RWPE2 (cell line): Measurements from ENCODE around the gene DNAAF2.

Experiments
- ATAC-seq: fragments of 200-7000 bp; cut with Tn5 transposase; 3 replicates; pipeline ENCODE4 v1.9.1; 2021; ENCODE audit warnings: low read depth
- DNase-seq: peaks from one replicate; pipeline ENCODE4 v3.0.0-alpha.2; 2020; ENCODE audit warnings: low spot score
- H3K27ac ChIP-seq: fragments of 450-650 bp; 2 replicates; pipeline ENCODE4 v1.5.1; 2017; ENCODE audit warnings: mild to moderate bottlenecking; ENCODE audit not compliant: poor library complexity, severe bottlenecking
- H3K27me3 ChIP-seq: fragments of 250-450 bp; sonication (Bioruptor Pico); 2 replicates; pipeline ENCODE4 v1.5.1; 2021; ENCODE audit warnings: mild to moderate bottlenecking, moderate library complexity; ENCODE audit not compliant: insufficient read depth, poor library complexity, severe bottlenecking
- H3K36me3 ChIP-seq: fragments of 250-450 bp; sonication (Bioruptor Pico); 2 replicates; pipeline ENCODE4 v1.5.1; 2020; ENCODE audit warnings: low read depth, mild to moderate bottlenecking, moderate library complexity
- H3K4me1 ChIP-seq: fragments of 250-450 bp; sonication (Bioruptor Pico); 2 replicates; pipeline ENCODE4 v1.5.1; 2021; ENCODE audit warnings: mild to moderate bottlenecking, moderate library complexity; ENCODE audit not compliant: insufficient read depth, poor library complexity, severe bottlenecking
- H3K4me3 ChIP-seq: fragments of 250-450 bp; sonication (Bioruptor Pico); 2 replicates; pipeline ENCODE4 v1.5.1; 2021; ENCODE audit warnings: mild to moderate bottlenecking, moderate library complexity; ENCODE audit not compliant: severe bottlenecking
- H3K9me3 ChIP-seq: fragments of 250-450 bp; sonication (Bioruptor Pico); 2 replicates; pipeline ENCODE4 v1.5.1; 2021; ENCODE audit warnings: mild to moderate bottlenecking, moderate library complexity; ENCODE audit not compliant: severe bottlenecking
- TF ChIP-seq, protein P1 (sequence below): fragments of 450-650 bp; IDR thresholded peaks from one replicate; pipeline ENCODE4 v1.5.1; 2017; ENCODE audit warnings: mild to moderate bottlenecking, moderate library complexity; ENCODE audit not compliant: poor library complexity, severe bottlenecking

Gene DNAAF2

DNA sequence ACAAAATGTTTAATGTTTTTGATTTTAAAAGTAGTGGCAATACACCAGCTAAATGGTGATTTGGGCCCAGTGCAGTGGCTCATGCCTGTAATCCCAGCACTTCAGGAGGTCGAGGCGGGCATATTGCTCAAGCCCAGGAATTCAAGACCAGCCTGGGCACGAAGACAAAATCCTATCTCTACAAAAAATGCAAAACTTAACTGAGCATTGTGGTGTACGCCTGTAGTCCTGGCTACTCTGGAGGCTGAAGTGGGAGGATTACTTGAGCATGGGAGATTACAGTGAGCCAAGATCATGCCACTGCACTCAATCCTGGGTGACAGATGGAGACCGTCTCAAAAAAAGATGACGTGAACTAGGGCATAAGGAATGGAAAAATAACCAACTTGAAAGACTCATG, 19.3 kb downstream of the DNAAF2 start:
- no peak for ATAC-seq
- no peak for DNase-seq
- no peaks in the 10 kb centered on the region for H3K27me3 ChIP-seq
- H3K9me3 ChIP-seq = no peaks in the 10 kb centered on the region
- TF ChIP-seq, protein P1, sequence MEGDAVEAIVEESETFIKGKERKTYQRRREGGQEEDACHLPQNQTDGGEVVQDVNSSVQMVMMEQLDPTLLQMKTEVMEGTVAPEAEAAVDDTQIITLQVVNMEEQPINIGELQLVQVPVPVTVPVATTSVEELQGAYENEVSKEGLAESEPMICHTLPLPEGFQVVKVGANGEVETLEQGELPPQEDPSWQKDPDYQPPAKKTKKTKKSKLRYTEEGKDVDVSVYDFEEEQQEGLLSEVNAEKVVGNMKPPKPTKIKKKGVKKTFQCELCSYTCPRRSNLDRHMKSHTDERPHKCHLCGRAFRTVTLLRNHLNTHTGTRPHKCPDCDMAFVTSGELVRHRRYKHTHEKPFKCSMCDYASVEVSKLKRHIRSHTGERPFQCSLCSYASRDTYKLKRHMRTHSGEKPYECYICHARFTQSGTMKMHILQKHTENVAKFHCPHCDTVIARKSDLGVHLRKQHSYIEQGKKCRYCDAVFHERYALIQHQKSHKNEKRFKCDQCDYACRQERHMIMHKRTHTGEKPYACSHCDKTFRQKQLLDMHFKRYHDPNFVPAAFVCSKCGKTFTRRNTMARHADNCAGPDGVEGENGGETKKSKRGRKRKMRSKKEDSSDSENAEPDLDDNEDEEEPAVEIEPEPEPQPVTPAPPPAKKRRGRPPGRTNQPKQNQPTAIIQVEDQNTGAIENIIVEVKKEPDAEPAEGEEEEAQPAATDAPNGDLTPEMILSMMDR = no peak
- peaks cover 16% of the 10 kb centered on the region for H3K4me1 ChIP-seq
- peak overlapping the region; percentile 10 for H3K27ac ChIP-seq
- no peak overlapping the region for H3K4me3 ChIP-seq
- peaks cover 70% of the 10 kb centered on the region for H3K36me3 ChIP-seq

DNA sequence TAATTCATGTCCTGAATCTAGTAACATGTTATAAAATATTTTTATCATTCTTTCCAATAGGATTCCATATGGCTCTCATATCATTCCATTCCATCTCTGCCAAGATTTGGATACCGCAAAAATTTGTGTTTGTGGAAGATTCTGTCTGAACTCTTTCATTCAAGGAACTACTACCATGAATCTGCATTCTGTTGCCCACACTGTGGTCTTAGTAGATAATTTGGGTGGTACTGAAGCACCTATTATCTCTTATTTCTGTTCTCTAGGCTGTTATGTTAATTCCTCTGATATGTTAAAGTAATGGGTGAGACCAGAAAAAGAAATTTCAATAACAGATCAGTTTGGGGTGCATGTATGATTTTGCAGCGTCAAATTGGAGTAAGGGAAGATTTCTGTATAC, 20.8 kb downstream of the DNAAF2 start:
- ATAC-seq (no peak), DNase-seq (no peak)
- H3K4me1 ChIP-seq = peaks cover 16% of the 10 kb centered on the region
- no peaks in the 10 kb centered on the region for H3K9me3 ChIP-seq
- H3K27ac ChIP-seq = no peak overlapping the region
- peaks cover 69% of the 10 kb centered on the region for H3K36me3 ChIP-seq
- no peak overlapping the region for H3K4me3 ChIP-seq
- H3K27me3 ChIP-seq = no peaks in the 10 kb centered on the region
- TF ChIP-seq, protein P1 = no peak

DNA sequence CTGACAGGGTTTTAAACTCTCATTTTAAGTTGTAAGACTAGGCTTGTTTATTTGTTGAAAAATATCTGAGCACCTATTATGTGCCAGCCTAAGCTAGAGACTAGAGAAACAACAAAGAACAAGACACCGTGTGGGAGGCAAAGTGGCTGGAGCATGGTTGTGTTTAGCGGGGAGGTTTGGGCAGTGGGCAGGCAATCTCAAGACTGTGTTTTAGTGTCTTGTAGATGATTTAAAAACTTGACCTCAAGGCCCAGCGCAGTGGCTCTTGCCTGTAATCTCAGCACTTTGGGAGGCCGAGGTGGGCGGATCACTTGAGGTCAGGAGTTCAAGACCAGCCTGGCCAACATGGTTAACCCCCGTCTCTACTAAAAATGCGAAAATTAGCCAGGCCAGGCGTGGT, 22.4 kb downstream of the DNAAF2 start:
- no peak overlapping the region for H3K27ac ChIP-seq
- H3K9me3 ChIP-seq = no peaks in the 10 kb centered on the region
- peaks cover 59% of the 10 kb centered on the region for H3K36me3 ChIP-seq
- ATAC-seq (no peak), DNase-seq (no peak)
- H3K4me1 ChIP-seq = peaks cover 8% of the 10 kb centered on the region
- no peaks in the 10 kb centered on the region for H3K27me3 ChIP-seq
- TF ChIP-seq, protein P1 = no peak
- no peak overlapping the region for H3K4me3 ChIP-seq

DNA sequence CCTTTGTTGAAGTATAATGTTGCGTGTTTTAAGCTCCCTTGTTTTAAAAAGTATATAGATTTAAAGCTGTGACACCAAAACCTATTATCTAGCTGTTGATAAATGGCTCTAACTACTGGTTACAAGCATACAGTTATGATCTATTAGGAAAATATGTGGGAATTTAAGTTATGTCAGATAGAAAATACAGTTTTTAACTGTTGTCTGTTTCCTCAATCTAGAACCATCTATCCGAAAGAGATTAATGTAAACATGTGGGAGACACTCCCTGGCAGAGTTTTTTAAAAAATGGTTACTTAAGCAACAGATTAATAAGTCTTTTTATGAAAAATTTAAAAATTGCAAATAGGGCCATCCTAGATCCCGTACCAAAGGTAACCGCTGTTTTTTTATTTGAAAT, 22.8 kb downstream of the DNAAF2 start:
- peaks cover 4% of the 10 kb centered on the region for H3K4me1 ChIP-seq
- H3K4me3 ChIP-seq = no peak overlapping the region
- H3K27ac ChIP-seq = no peak overlapping the region
- H3K9me3 ChIP-seq = no peaks in the 10 kb centered on the region
- DNase-seq = no peak
- H3K36me3 ChIP-seq = peaks cover 59% of the 10 kb centered on the region
- H3K27me3 ChIP-seq = no peaks in the 10 kb centered on the region
- ATAC-seq = no peak
- TF ChIP-seq, protein P1 = no peak

DNA sequence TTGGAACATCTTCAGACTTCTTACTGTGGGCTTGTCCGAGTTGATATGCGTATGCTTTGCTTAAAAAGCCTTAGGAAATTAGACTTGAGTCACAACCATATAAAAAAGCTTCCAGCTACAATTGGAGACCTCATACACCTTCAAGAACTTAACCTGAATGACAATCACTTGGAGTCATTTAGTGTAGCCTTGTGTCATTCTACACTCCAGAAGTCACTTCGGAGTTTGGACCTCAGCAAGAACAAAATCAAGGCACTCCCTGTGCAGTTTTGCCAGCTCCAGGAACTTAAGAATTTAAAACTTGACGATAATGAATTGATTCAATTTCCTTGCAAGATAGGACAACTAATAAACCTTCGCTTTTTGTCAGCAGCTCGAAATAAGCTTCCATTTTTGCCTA, 27.5 kb downstream of the DNAAF2 start:
- ATAC-seq = no peak
- TF ChIP-seq, protein P1 = no peak

More for the DNA sequence above, 27.5 kb downstream of the DNAAF2 start:
- H3K27me3 ChIP-seq = no peaks in the 10 kb centered on the region
- H3K36me3 ChIP-seq = peaks cover 68% of the 10 kb centered on the region
- H3K9me3 ChIP-seq = no peaks in the 10 kb centered on the region
- no peak for DNase-seq
- H3K27ac ChIP-seq = no peak overlapping the region
- H3K4me3 ChIP-seq = no peak overlapping the region
- no peaks in the 10 kb centered on the region for H3K4me1 ChIP-seq
